22Rv1 (cell line): ENCODE measurements around the gene INTS6.
A peak's percentile ranks its signal among the peaks of the same experiment; 100 is the strongest.

Source experiments
- H3K27ac ChIP-seq: fragments of 450-650 bp; 2 replicates; pipeline ENCODE4 v1.5.1; 2017
- ZFX ChIP-seq: fragments of 450-650 bp; IDR thresholded peaks from 2 replicates; pipeline ENCODE4 v1.6.1; 2017; ENCODE audit warnings: antibody characterized with exemption, borderline replicate concordance
- TF ChIP-seq, protein P1 (sequence below): fragments of 450-650 bp; IDR thresholded peaks from 2 replicates; pipeline ENCODE4 v1.5.1; 2017; ENCODE audit warnings: mild to moderate bottlenecking

Gene INTS6

DNA sequence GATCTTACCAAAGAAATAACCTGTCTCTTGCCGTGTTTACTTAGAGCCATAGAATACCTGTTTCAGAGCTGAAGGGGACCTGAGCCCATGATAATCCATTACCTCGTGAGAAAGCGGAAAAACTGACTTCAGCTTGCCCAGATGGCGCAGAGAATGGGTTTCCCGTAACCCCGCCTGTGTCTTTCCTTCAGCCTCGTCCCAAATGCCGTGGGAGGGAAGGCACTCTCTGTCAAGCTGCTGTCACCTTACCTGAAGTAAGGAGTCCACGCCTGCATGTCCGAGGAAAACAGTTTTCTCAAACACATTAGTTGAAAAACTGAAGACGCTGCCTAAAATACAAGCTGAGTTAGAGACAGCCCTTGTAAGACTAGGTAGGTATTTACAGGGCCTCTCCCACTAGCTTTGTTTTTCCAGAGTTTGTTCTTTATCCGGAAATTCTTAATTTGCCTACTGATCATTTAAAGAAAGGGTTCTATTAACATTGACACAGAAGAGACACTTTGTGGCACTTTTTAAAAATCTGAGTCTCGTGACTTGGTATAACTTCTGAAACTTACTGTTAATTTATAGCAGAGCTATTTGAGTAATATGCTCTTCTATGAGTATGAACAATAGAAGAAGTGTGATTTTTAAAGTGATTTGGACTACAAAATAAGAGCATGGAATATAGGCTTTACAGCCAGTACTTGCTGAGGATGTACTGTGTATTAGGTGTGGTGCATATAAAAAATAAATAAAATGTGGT lies 1.3 kb upstream of the INTS6 start:
- H3K27ac ChIP-seq, result peak overlapping the region; percentile 96
- TF ChIP-seq ZFX, result no peak
- TF ChIP-seq, protein P1, sequence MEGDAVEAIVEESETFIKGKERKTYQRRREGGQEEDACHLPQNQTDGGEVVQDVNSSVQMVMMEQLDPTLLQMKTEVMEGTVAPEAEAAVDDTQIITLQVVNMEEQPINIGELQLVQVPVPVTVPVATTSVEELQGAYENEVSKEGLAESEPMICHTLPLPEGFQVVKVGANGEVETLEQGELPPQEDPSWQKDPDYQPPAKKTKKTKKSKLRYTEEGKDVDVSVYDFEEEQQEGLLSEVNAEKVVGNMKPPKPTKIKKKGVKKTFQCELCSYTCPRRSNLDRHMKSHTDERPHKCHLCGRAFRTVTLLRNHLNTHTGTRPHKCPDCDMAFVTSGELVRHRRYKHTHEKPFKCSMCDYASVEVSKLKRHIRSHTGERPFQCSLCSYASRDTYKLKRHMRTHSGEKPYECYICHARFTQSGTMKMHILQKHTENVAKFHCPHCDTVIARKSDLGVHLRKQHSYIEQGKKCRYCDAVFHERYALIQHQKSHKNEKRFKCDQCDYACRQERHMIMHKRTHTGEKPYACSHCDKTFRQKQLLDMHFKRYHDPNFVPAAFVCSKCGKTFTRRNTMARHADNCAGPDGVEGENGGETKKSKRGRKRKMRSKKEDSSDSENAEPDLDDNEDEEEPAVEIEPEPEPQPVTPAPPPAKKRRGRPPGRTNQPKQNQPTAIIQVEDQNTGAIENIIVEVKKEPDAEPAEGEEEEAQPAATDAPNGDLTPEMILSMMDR, result no peak

DNA sequence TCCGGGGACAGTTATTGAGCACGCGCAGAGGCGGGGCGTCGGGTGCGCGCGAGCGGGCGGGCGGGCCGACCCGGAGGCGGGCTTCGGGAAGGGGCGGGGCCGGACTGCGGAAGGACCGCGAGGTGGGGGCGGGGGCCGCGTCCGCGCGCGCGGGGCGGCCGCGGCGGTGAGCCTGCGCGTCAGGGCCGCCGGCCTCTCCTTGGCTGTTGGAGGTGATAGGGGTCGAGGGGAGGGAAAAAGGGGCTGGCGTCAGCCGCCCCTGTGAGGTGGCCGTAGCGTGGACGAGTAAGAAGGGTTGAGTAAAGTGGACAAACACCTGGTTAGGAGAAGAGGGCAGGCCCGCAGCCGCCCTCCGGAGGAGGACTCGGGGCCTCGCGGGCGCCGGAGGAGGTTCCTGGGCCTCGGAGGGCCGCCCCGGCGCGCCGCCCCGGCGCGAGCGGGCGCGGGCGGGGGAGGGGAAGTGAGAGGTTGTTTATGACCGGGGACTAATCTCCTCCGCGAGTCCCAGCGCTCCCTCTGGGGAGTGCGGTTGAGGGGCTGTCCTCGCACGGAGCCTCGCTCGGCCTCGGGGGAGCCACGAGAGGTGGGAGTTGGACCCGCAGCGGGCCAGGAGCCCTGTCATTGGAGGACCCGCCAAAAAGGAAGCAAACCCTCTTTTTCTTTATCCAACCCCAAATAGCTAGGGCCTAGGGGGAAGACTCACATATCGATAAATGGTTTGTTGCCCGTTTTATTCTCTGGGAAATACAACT lies 547 bp upstream of the INTS6 start:
- H3K27ac ChIP-seq, result peak overlapping the region; percentile 96
- TF ChIP-seq ZFX, result no peak
- TF ChIP-seq, protein P1, result no peak

DNA sequence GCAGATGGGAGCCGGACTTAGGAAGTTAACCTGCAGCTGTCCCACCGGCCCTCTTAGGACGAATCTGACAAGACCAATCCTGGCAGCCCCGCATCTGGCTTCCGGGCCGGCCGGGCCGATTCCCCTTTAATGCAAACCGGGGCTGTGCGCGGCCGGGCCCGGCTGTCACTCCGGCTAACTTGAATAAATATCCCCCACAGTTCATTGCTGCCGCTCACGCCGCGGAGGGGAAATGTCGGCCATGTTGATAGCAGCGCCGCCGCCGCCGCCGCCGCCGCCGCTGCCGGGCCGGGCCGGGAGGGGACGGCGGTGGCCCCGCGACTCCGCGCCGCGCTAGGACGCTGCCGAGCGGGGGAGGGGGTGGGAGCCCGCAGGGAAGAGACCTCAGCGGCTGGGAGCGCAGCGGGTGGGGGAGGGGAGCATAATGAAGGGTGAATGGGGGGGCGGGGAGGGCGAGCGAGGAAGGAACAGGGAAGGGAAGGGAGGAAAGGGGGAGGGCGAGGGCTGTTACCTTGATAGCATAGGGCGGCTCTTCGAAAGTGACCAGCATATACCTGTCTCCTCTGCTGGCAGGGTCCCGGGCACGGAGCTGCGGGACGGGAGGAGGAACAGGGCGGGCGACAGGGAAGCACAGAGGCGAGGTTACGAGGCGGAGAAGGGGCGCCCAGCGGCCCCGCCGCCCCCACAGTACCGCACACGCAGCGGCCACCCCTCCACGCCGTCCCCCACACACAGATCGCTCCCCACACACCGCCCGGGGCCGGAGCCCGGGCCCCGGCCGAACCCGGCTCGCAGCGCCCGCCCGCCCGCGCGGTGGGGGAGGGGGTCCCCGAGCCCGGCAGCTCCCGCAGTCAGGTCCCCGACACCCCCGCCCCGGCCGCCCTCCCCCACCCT lies 1.1 kb downstream of the INTS6 start:
- H3K27ac ChIP-seq, result peak overlapping the region; percentile 96
- TF ChIP-seq, protein P1, result no peak
- no peak for TF ChIP-seq ZFX

DNA sequence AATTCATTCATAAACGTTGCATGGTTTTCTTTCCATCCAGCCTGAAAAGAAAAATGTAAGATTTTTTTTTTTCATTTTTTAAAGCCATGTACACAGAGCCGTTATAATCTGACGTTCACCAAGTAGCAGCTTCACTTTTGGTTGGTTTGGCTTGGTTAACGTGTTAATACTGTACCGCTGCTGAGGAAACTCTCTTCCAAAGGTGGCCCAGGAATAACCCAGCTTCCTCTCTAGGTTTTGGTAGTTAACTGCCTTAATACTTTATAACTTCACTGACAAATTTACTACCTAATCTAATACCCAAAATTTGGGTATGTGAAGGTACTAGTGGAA lies 1.7 kb downstream of the INTS6 start:
- TF ChIP-seq, protein P1, result no peak
- no peak for TF ChIP-seq ZFX
- H3K27ac ChIP-seq, result peak overlapping the region; percentile 96

DNA sequence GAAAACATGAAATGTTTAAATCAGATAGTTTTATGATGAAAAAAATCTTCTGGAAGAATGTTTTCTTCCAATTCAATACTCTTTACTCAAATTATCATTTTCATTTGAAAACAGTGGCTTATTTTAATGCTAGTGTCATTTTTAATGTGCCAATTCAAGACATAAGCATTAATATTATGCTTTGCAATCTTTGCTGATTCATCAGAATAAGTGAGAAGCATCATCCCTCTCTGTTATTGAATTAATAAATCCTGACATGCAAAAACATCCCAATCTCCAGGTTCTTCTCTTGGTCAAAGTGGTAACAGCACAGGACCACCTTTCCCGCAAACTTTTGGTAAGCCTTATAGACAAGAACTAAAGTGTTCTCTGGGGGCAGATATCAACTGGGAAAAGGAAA lies 3.8 kb downstream of the INTS6 start:
- no peak overlapping the region for H3K27ac ChIP-seq

DNA sequence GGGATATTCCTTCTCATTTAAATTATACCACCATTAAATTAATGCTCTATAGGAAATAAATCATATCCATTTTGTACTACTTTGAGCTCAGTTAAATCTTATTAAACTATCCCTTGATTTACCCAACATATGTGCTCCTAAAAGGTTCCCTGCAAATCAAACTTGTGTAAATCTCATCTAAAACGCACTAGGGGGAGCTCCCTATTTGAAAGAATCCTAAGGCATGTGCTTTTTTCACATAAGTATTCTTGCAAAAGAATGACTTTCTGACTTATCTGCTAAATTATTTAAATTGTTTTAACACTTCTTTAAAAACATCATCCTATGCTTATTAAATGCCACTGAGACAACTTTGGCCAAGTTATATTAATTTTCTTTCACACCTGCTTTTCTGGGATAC lies 7.9 kb downstream of the INTS6 start:
- no peak overlapping the region for H3K27ac ChIP-seq
- TF ChIP-seq ZFX, result no peak
- TF ChIP-seq, protein P1, result no peak

More for the DNA sequence above, 3.8 kb downstream of the INTS6 start:
- TF ChIP-seq, protein P1, result no peak
- no peak for TF ChIP-seq ZFX
